Fibroblast of mammary gland (primary cell): Measurements from ENCODE around the gene HOXA7.
A peak's percentile ranks its signal among the peaks of the same experiment; 100 is the strongest.

Experiments
- DNase-seq: peaks from one replicate; pipeline ENCODE4 v3.0.0-alpha.2; 2010; ENCODE audit warnings: low read depth
- H3K4me3 ChIP-seq: 2 replicates; pipeline ENCODE4 v1.5.1; 2011; ENCODE audit warnings: low read depth, mild to moderate bottlenecking, low read length, moderate library complexity; ENCODE audit not compliant: control insufficient read depth
- TF ChIP-seq, protein P1 (sequence below): conservative IDR thresholded peaks from 2 replicates; pipeline ENCODE4 v1.5.1; 2011; ENCODE audit warnings: low read depth, low read length, inconsistent platforms; ENCODE audit not compliant: control insufficient read depth, insufficient read depth

HOXA7 gene

DNA sequence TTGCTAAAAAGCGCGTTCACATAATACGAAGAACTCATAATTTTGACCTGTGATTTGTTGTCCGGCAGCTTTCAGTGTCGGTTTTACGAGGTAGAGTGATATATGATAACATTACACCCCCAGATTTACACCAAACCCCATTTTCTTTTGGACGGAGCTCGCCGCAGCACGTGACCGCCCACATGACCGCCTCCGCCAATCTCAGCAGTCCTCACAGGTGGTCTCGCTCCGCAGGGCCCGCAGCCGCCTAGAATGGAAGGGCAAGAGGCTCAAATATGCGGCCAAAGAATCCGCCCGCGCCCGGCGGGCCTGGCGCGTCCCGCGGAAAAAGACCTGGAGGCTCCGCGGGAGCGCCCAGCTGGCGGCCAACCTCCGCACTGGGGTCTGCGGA lies at the start of gene HOXA7:
TSS of gene HOXA7 (minus strand) at position 168 of the 391 bp plus-strand sequence. CDS start at position 38, 130 bp downstream.
- peak; percentile 75 for DNase-seq
- H3K4me3 ChIP-seq = peak within 1 kb of the TSS; percentile 69
- TF ChIP-seq, protein P1, sequence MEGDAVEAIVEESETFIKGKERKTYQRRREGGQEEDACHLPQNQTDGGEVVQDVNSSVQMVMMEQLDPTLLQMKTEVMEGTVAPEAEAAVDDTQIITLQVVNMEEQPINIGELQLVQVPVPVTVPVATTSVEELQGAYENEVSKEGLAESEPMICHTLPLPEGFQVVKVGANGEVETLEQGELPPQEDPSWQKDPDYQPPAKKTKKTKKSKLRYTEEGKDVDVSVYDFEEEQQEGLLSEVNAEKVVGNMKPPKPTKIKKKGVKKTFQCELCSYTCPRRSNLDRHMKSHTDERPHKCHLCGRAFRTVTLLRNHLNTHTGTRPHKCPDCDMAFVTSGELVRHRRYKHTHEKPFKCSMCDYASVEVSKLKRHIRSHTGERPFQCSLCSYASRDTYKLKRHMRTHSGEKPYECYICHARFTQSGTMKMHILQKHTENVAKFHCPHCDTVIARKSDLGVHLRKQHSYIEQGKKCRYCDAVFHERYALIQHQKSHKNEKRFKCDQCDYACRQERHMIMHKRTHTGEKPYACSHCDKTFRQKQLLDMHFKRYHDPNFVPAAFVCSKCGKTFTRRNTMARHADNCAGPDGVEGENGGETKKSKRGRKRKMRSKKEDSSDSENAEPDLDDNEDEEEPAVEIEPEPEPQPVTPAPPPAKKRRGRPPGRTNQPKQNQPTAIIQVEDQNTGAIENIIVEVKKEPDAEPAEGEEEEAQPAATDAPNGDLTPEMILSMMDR = no peak

DNA sequence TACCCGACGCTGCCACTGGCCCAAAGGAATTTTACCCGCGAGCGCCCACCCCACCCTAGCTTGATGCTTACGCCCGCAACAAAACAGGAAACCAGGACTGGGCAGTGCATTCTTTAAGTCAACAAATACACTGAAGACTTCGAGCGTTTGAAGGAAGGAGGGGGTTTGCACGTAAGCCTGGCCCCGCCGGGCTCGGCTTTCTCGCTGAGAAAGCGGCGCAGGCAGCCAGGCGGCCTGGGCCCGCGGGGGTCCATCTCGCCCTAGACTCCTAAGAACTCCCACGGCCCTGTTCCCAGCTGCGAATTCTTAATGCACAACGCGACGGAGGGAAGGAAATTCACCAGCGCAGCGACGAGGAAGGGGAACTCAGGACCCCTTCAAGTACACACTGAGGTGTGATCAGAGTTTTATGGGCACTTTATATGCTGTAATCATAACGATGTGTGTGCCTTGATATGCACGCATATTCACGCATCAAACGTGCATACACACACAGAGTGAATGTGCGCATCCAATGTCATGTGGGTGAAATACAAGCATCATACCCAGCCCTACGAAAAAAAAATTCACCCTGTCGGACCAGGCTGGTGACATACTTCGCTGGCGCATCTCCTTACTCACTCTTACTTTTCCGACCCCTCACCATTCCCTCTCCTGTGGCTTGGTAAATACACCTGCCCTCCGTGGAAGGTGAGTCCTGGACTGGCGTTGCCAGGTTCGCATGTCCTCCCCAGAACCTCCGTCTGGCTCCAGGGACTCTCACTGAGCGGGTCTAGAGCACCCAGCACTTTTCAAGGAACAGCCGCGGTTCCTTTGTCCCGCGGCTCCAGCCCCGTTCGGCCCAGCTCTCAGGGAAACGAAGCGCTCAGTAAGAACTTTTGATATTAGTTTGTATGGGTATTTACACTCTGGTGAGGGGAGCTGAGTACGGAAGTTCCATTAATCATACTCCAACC lies 49.1 kb upstream of the HOXA7 start:
- TF ChIP-seq, protein P1 = no peak
- DNase-seq = no peak
- no peak overlapping the region for H3K4me3 ChIP-seq

DNA sequence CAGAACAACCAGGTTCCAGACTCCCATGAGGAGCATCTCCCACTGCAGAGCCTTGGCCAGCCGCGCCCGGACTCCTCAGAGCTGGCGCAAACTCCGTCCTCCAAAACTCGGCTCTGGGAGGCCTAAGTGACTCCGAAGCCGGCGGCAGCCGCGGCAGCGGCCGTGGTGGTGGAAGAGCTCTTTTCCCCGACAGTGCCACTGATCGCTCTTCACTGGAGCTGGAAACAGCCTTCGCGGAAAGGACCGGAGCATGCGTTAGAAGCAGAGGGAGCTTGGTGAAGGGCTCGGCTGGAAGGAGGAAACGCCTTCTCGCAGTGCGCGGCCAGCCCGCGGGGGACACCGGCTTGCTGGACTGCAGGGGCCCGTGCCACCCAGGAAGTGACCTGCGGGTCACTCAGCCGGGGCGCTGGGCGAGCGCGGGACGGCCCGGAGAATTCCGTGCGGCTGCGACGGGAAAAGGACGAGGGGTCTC lies 48.4 kb upstream of the HOXA7 start:
- TF ChIP-seq, protein P1 = no peak
- peak; percentile 25 for DNase-seq
- no peak overlapping the region for H3K4me3 ChIP-seq

- no peak for DNase-seq
- H3K4me3 ChIP-seq = no peak overlapping the region
- TF ChIP-seq, protein P1 = no peak
Measured at GRCh38 chr7:27203964-27204594, 47.6 kb upstream of the HOXA7 start.

- no peak for DNase-seq
- TF ChIP-seq, protein P1 = no peak
- H3K4me3 ChIP-seq = no peak overlapping the region
Measured at GRCh38 chr7:27203365-27203953, 47.0 kb upstream of the HOXA7 start.

GRCh38 chr7:27202862-27203134 lies 46.3 kb upstream of the HOXA7 start:
- TF ChIP-seq, protein P1 = no peak
- H3K4me3 ChIP-seq = no peak overlapping the region
- no peak for DNase-seq
